HL-60/S4 (cell line): ENCODE data around the gene BAIAP2.

Experiments used
- in situ Hi-C: fragments of 300-500 bp; cut with MboI; formaldehyde crosslinking; loops from 2 replicates; pipeline ENCODE4 v1.14.3; 2022; ENCODE audit warnings: low sequenced_read_pairs

BAIAP2 gene

GRCh38 chr17:81034779-81035520 lies at the start of gene BAIAP2:
TSS of gene BAIAP2 (plus strand) at chr17:81035151. CDS start at chr17:81035255, 104 bp downstream.
- in situ Hi-C loops = no loop called here

GRCh38 chr17:80986046-80986445 lies 48.9 kb upstream of the BAIAP2 start:
- in situ Hi-C loops = loop anchor here (5.0 kb wide), 1 partner anchor 559 kb away; no protein-coding TSS in a partner anchor

- in situ Hi-C loops = loop anchor here (5.0 kb wide), 1 partner anchor 560 kb away; no protein-coding TSS in a partner anchor
Observed at GRCh38 chr17:80986816-80987475, 48.0 kb upstream of the BAIAP2 start.

- in situ Hi-C loops = loop anchor here (5.0 kb wide), 1 partner anchor 561 kb away; no protein-coding TSS in a partner anchor
Observed at GRCh38 chr17:80987941-80988461, 47.0 kb upstream of the BAIAP2 start.

- in situ Hi-C loops = loop anchor here (5.0 kb wide), 1 partner anchor 562 kb away; no protein-coding TSS in a partner anchor
Observed at GRCh38 chr17:80989586-80989913, 45.4 kb upstream of the BAIAP2 start.

GRCh38 chr17:80990921-80991644 lies 43.9 kb upstream of the BAIAP2 start:
- in situ Hi-C loops = no loop called here

- in situ Hi-C loops = no loop called here
Observed at GRCh38 chr17:80991645-80992076, 43.3 kb upstream of the BAIAP2 start, which contains the start of gene CHMP6. TSS of gene CHMP6 (plus strand) at chr17:80991841. CDS start at chr17:80991919, 78 bp downstream.

- in situ Hi-C loops = no loop called here
Observed at GRCh38 chr17:80992077-80992947, 42.6 kb upstream of the BAIAP2 start.

GRCh38 chr17:80992948-80993624 lies 41.9 kb upstream of the BAIAP2 start:
- in situ Hi-C loops = no loop called here

- in situ Hi-C loops = no loop called here
Observed at GRCh38 chr17:80995131-80995530, 39.8 kb upstream of the BAIAP2 start.

GRCh38 chr17:80996422-80997305 lies 38.3 kb upstream of the BAIAP2 start:
- in situ Hi-C loops = no loop called here

GRCh38 chr17:80997424-80998117 lies 37.4 kb upstream of the BAIAP2 start:
- in situ Hi-C loops = no loop called here

GRCh38 chr17:80998118-80998747 lies 36.7 kb upstream of the BAIAP2 start:
- in situ Hi-C loops = no loop called here

GRCh38 chr17:80998748-80999535 lies 36.0 kb upstream of the BAIAP2 start:
- in situ Hi-C loops = no loop called here

GRCh38 chr17:80999536-81000333 lies 35.2 kb upstream of the BAIAP2 start:
- in situ Hi-C loops = no loop called here

GRCh38 chr17:81000334-81000630 lies 34.7 kb upstream of the BAIAP2 start:
- in situ Hi-C loops = no loop called here
